T-helper 17 cell (primary cell): Measurements from ENCODE around the gene LRP10. TPM values are rescaled to one million over a fixed set of nuclear protein-coding genes. Genes with fewer than 3 reads are reported as not detected.
"Not testable (repeated sequence)": the region's sequence is repeated elsewhere in the genome, so short reads cannot be mapped to it uniquely, and the experiment has no call there.

Experiments used
- ATAC-seq: fragments of 150-1000 bp; cut with Tn5 transposase; 2 replicates; pipeline ENCODE4 v1.10.0; 2021; ENCODE audit warnings: mild to moderate bottlenecking, moderate library complexity
- DNase-seq, 3 donors: peaks; one replicate each; pipeline versions ENCODE4 v3.0.0 to v3.0.0-alpha.2; 2020 to 2021
- H3K9me3 ChIP-seq: one replicate; pipeline ENCODE4 v1.7.0; 2013; ENCODE audit warnings: low read length, mild to moderate bottlenecking; ENCODE audit not compliant: control insufficient read depth, poor library complexity, severe bottlenecking
- H3K27ac Mint-ChIP-seq: one replicate; pipeline ENCODE4 v1.8.0; 2022; ENCODE audit warnings: mild to moderate bottlenecking, moderate library complexity, mixed read lengths
- H3K27me3 Mint-ChIP-seq: one replicate; pipeline ENCODE4 v1.8.0; 2022; ENCODE audit warnings: mixed read lengths
- H3K36me3 Mint-ChIP-seq: one replicate; pipeline ENCODE4 v1.8.0; 2022; ENCODE audit warnings: low read depth, mixed read lengths
- H3K4me1 Mint-ChIP-seq: one replicate; pipeline ENCODE4 v1.8.0; 2022; ENCODE audit warnings: mild to moderate bottlenecking, mixed read lengths
- H3K4me3 Mint-ChIP-seq: one replicate; pipeline ENCODE4 v1.8.0; 2022; ENCODE audit warnings: mild to moderate bottlenecking, moderate library complexity, mixed read lengths
- total RNA-seq, 4 donors: library from RNA in 2 of 4; stranded (reverse) in 2 of 4; gene quantifications; one replicate each; pipeline ENCODE4 v1.2.3 and lab custom pipeline; 2022 to 2026

Gene LRP10
- 10 to 100 TPM; 76.9 to 84.5 TPM for total RNA-seq
- 153 to 184 reads per million in 2 donors for total RNA-seq (lab: John Stamatoyannopoulos, UW)

GRCh38 chr14:22871224-22872032 lies at the start of gene LRP10:
LRP10 (plus strand) TSS chr14:22871740; CDS start chr14:22872304, 564 bp downstream.
- ATAC-seq (peak; percentile 81), DNase-seq (peak; percentile 55 to 65 (median 65))
- Mint-ChIP-seq H3K27me3 (no peaks in the 10 kb centered on the region), H3K27ac (peak within 1 kb of the TSS; percentile 96), H3K4me3 (peak within 1 kb of the TSS; percentile 95), H3K4me1 (peaks cover 30% of the 10 kb centered on the region), H3K36me3 (peaks cover 2% of the 10 kb centered on the region)
- no peaks in the 10 kb centered on the region for H3K9me3 ChIP-seq

- DNase-seq (no peak), ATAC-seq (no peak)
- H3K4me1 Mint-ChIP-seq, result peaks cover 11% of the 10 kb centered on the region
- peak overlapping the region; percentile 28 for H3K4me3 Mint-ChIP-seq
- peaks cover 13% of the 10 kb centered on the region for H3K27me3 Mint-ChIP-seq
- peaks cover 3% of the 10 kb centered on the region for H3K36me3 Mint-ChIP-seq
- no peaks in the 10 kb centered on the region for H3K9me3 ChIP-seq
- H3K27ac Mint-ChIP-seq, result no peak overlapping the region
Measured at GRCh38 chr14:22822016-22822570, 49.4 kb upstream of the LRP10 start.

GRCh38 chr14:22822571-22823098 lies 48.9 kb upstream of the LRP10 start:
- no peaks in the 10 kb centered on the region for H3K9me3 ChIP-seq
- DNase-seq (peak; percentile 46 to 60 (median 54)), ATAC-seq (peak; percentile 84)
- Mint-ChIP-seq H3K4me1 (peaks cover 11% of the 10 kb centered on the region), H3K27ac (no peak overlapping the region), H3K4me3 (peak overlapping the region; percentile 28), H3K36me3 (peaks cover 3% of the 10 kb centered on the region), H3K27me3 (peaks cover 13% of the 10 kb centered on the region)

- H3K27ac Mint-ChIP-seq, result no peak overlapping the region
Measured at GRCh38 chr14:22824711-22825359, 46.7 kb upstream of the LRP10 start.

GRCh38 chr14:22829076-22829660 lies 42.4 kb upstream of the LRP10 start:
- peaks cover 24% of the 10 kb centered on the region for H3K4me1 Mint-ChIP-seq
- not testable (repeated sequence) for H3K36me3 Mint-ChIP-seq

More at GRCh38 chr14:22824711-22825359, 46.7 kb upstream of the LRP10 start:
- H3K4me3 Mint-ChIP-seq, result peak overlapping the region; percentile 3
- DNase-seq (no peak), ATAC-seq (no peak)
- peaks cover 15% of the 10 kb centered on the region for H3K4me1 Mint-ChIP-seq
- peaks cover 13% of the 10 kb centered on the region for H3K27me3 Mint-ChIP-seq
- H3K36me3 Mint-ChIP-seq, result peaks cover 3% of the 10 kb centered on the region
- no peaks in the 10 kb centered on the region for H3K9me3 ChIP-seq

GRCh38 chr14:22829661-22830442 lies 41.7 kb upstream of the LRP10 start, which contains the start of gene MRPL52:
MRPL52 (plus strand) TSS chr14:22829887; CDS start chr14:22829913, 26 bp downstream.
- Mint-ChIP-seq H3K27me3 (peaks cover 6% of the 10 kb centered on the region), H3K27ac (peak within 1 kb of the TSS; percentile 96), H3K36me3 (peaks cover 6% of the 10 kb centered on the region), H3K4me1 (peaks cover 21% of the 10 kb centered on the region), H3K4me3 (peak within 1 kb of the TSS; percentile 91)
- DNase-seq, result peak; percentile 79 to 83 (median 82)
- H3K9me3 ChIP-seq, result no peaks in the 10 kb centered on the region
- peak; percentile 95 for ATAC-seq

More at GRCh38 chr14:22829076-22829660, 42.4 kb upstream of the LRP10 start:
- H3K9me3 ChIP-seq, DNase-seq, ATAC-seq, H3K27me3 Mint-ChIP-seq: not testable (repeated sequence)
- Mint-ChIP-seq H3K4me3 (peak overlapping the region; percentile 91), H3K27ac (peak overlapping the region; percentile 96)

- no peaks in the 10 kb centered on the region for H3K9me3 ChIP-seq
- ATAC-seq (peak; percentile 10), DNase-seq (no peak)
- H3K27me3 Mint-ChIP-seq, result peaks cover 6% of the 10 kb centered on the region
- peaks cover 21% of the 10 kb centered on the region for H3K4me1 Mint-ChIP-seq
- H3K27ac Mint-ChIP-seq, result peak overlapping the region; percentile 96
- peaks cover 8% of the 10 kb centered on the region for H3K36me3 Mint-ChIP-seq
- H3K4me3 Mint-ChIP-seq, result peak overlapping the region; percentile 91
Measured at GRCh38 chr14:22830443-22831010, 41.0 kb upstream of the LRP10 start.

- Mint-ChIP-seq H3K27ac (no peak overlapping the region), H3K27me3 (peaks cover 31% of the 10 kb centered on the region), H3K36me3 (peaks cover 10% of the 10 kb centered on the region), H3K4me1 (peaks cover 21% of the 10 kb centered on the region), H3K4me3 (peak overlapping the region; percentile 43)
- ATAC-seq (no peak), DNase-seq (no peak)
- no peaks in the 10 kb centered on the region for H3K9me3 ChIP-seq
Measured at GRCh38 chr14:22835505-22835904, 36.0 kb upstream of the LRP10 start.

GRCh38 chr14:22836301-22837113 lies 35.0 kb upstream of the LRP10 start, which contains the start of gene MMP14:
MMP14 (plus strand) TSS chr14:22836585; CDS start chr14:22836818, 233 bp downstream.
- H3K4me3 Mint-ChIP-seq, result peak within 1 kb of the TSS; percentile 89
- H3K4me1 Mint-ChIP-seq, result peaks cover 17% of the 10 kb centered on the region
- H3K27me3 Mint-ChIP-seq, result peaks cover 37% of the 10 kb centered on the region
- no peaks in the 10 kb centered on the region for H3K9me3 ChIP-seq
- peak within 1 kb of the TSS; percentile 49 for H3K27ac Mint-ChIP-seq
- H3K36me3 Mint-ChIP-seq, result peaks cover 10% of the 10 kb centered on the region
- no peak for ATAC-seq
- no peak for DNase-seq

- DNase-seq, result no peak
- peaks cover 14% of the 10 kb centered on the region for H3K4me1 Mint-ChIP-seq
- H3K9me3 ChIP-seq, result no peaks in the 10 kb centered on the region
- peaks cover 6% of the 10 kb centered on the region for H3K36me3 Mint-ChIP-seq
- H3K27ac Mint-ChIP-seq, result peak overlapping the region; percentile 49
- H3K27me3 Mint-ChIP-seq, result peaks cover 41% of the 10 kb centered on the region
- ATAC-seq, result no peak
- H3K4me3 Mint-ChIP-seq, result peak overlapping the region; percentile 89
Measured at GRCh38 chr14:22837114-22837749, 34.3 kb upstream of the LRP10 start.
